ENCODE data around the gene ADORA2A. TPM values are rescaled to one million over a fixed set of nuclear protein-coding genes. Genes with fewer than 3 reads are reported as not detected.

Gene ADORA2A
- total and polyA plus RNA-seq, 2 of the 8 experiments (the other 6 are each of a cell fraction or from before 2014, with no cell fraction given) = 7.1 to 20.3 TPM

- H3K4me2 ChIP-seq (ENCODE audit: insufficient read depth in 1 of 2, low read depth in 2 of 2, low read length in 2 of 2) = no peak overlapping the region
- ChIA-PET CTCF (ENCODE audit: partially characterized antibody) (interaction anchor here (1.1 kb wide), 1 partner anchor 111 kb away, joined by 4 read pairs; no protein-coding TSS in a partner anchor), POLR2A (ENCODE audit: partially characterized antibody) (interaction anchor here (1.4 to 1.5 kb wide), 2 partner anchors 94 to 109 kb away, joined by 3 read pairs; no protein-coding TSS in a partner anchor)
- no peak overlapping the region for H3K4me3 ChIP-seq (ENCODE audit: extremely low read depth in 1 of 4, insufficient read depth in 2 of 4, low read depth in 3 of 4, low read length in 4 of 4)
- H3K79me2 ChIP-seq (ENCODE audit: control insufficient read depth in 1 of 2, insufficient read depth in 2 of 2, low read length in 2 of 2) = no peaks in the 10 kb centered on the region
- H4K20me1 ChIP-seq (replicated peaks in 1 of 2; ENCODE audit: control insufficient read depth in 1 of 2, insufficient read depth in 2 of 2, low read length in 2 of 2) = peaks cover 0 to 1% of the 10 kb centered on the region in 2 experiments
- no peak overlapping the region for H3K4ac ChIP-seq (replicated peaks; ENCODE audit: insufficient read length, low read depth, low read length)
- H3K18ac ChIP-seq (ENCODE audit: extremely low read depth, low read length) = no peak overlapping the region
- H3K36me3 ChIP-seq (ENCODE audit: control insufficient read depth in 2 of 4, insufficient read depth in 4 of 4, low read length in 3 of 4) = peaks cover 6 to 19% (median 11%) of the 10 kb centered on the region in 4 experiments; a peak in 7 of 8 replicates
- H2BK5ac ChIP-seq (ENCODE audit: low read depth, low read length) = no peak overlapping the region
- H4K8ac ChIP-seq (ENCODE audit: extremely low read depth, insufficient read depth, low read length) = no peak overlapping the region
- no peaks in the 10 kb centered on the region for H3K27me3 ChIP-seq (replicated peaks in 1 of 4; ENCODE audit: control insufficient read depth in 3 of 4, extremely low read depth in 1 of 4, insufficient read depth in 3 of 4, low read length in 3 of 4)
- H2BK120ac ChIP-seq (replicated peaks; ENCODE audit: low read depth, low read length) = no peak overlapping the region
- FAIRE-seq (no peak), DNase-seq (ENCODE audit: low read depth in 1 of 2, low spot score in 2 of 2) (no peak)
- no peaks in the 10 kb centered on the region for H3K23me2 ChIP-seq (ENCODE audit: low read depth, low read length)
- H3K23ac ChIP-seq (ENCODE audit: insufficient read length) = no peak overlapping the region
- H2AK5ac ChIP-seq (ENCODE audit: low read depth, low read length) = no peak overlapping the region
- no peak overlapping the region for H3K56ac ChIP-seq (replicated peaks; ENCODE audit: insufficient read length, low read depth, low read length)
- H3K4me1 ChIP-seq (replicated peaks in 1 of 4; ENCODE audit: control insufficient read depth in 3 of 4, insufficient read depth in 4 of 4, low read length in 3 of 4) = peaks cover 0 to 7% (median 0%) of the 10 kb centered on the region in 4 experiments; a peak in 4 of 7 replicates
- no peak overlapping the region for H2BK20ac ChIP-seq (ENCODE audit: low read length)
- H4K5ac ChIP-seq (ENCODE audit: insufficient read length, low read depth, low read length) = no peak overlapping the region
- no peak overlapping the region for H2AFZ ChIP-seq (ENCODE audit: low read length)
- H3K9me3 ChIP-seq (ENCODE audit: insufficient read depth in 2 of 2, low read depth in 1 of 2, low read length in 1 of 2) = no peaks in the 10 kb centered on the region
- no peak overlapping the region for H3K14ac ChIP-seq (ENCODE audit: insufficient read length)
- H3K9ac ChIP-seq (replicated peaks in 1 of 4; ENCODE audit: extremely low read depth in 1 of 4, low read depth in 3 of 4, low read length in 3 of 4) = no peak overlapping the region
- no peak overlapping the region for H4K91ac ChIP-seq (replicated peaks; ENCODE audit: insufficient read length, low read length)
- H3K79me1 ChIP-seq (ENCODE audit: low read depth, low read length) = no peaks in the 10 kb centered on the region
- no peak overlapping the region for H2BK12ac ChIP-seq (ENCODE audit: low read depth, low read length)
- no peak overlapping the region for H3K27ac ChIP-seq (ENCODE audit: low read depth, low read length)
- WGBS, 2 experiments (ENCODE audit: extremely low coverage in 1 of 2, insufficient coverage in 1 of 2, insufficient read length in 1 of 2, insufficient replicate concordance in 2 of 2, low coverage in 1 of 2, low lambda C conversion rate in 2 of 2, missing lambda C conversion rate in 1 of 2) = 91% methylated on average over 18 of the region's 18 CpGs; no CpG with 5 or more reads in 1 of the 2 experiments
- H2BK15ac ChIP-seq (ENCODE audit: low read length) = no peak overlapping the region
- TF ChIP-seq YY1 (IDR thresholded peaks at IDR 0.05; ENCODE audit: low read depth, low read length) = no peak
- TF ChIP-seq ASH2L (IDR thresholded peaks at IDR 0.05; ENCODE audit: low read length) = no peak
- no peak for TF ChIP-seq BACH1 (IDR thresholded peaks at IDR 0.05; ENCODE audit: low read length)
- no peak for TF ChIP-seq NANOG (IDR thresholded peaks at IDR 0.05; ENCODE audit: insufficient read depth, low read depth, low read length, poor library complexity, severe bottlenecking)
- no peak for TF ChIP-seq TAF1 (IDR thresholded peaks at IDR 0.05; ENCODE audit: low read depth, low read length)
- TF ChIP-seq CHD2 (IDR thresholded peaks at IDR 0.05; ENCODE audit: low read length) = no peak
- TF ChIP-seq RXRA (IDR thresholded peaks at IDR 0.05; ENCODE audit: insufficient read depth, low read depth, low read length) = no peak
- no peak for TF ChIP-seq KDM4A (IDR thresholded peaks at IDR 0.05; ENCODE audit: low read depth, low read length, severe bottlenecking)
- TF ChIP-seq TBP (IDR thresholded peaks at IDR 0.05; ENCODE audit: low read depth, low read length) = no peak
- TF ChIP-seq SIN3A (conservative IDR thresholded peaks at IDR 0.05 in 1 of 2, IDR thresholded peaks at IDR 0.05 in 1 of 2; ENCODE audit: low read depth in 1 of 2, low read length in 2 of 2) = no peak
- no peak for TF ChIP-seq FOSL1 (IDR thresholded peaks at IDR 0.05; ENCODE audit: insufficient read depth, low read depth, low read length)
These were observed 13.5 kb upstream of the ADORA2A start for GRCh38 chr22:24413736-24414385.
